Measurements from ENCODE around the gene FNDC3B.

The FNDC3B gene

DNA sequence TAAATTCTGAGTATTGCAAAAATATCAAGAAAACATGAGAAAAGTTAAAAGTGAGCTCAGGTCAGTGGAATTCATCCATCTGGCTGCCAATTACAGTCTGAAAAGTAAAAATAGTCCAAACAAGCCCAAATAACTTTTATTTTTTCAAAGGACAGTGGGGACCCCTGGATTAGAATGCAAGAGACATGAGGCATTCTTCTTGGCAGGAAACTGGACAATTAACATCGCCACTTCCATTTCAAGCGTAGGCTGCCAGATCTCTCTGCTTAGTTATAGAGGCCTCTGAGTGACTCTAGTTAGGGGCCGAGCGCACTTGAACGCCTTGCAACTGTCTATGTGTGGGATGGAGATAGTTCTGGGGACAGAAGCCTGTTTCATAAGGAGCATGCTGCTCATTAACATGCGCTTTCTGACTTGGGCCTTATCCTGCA lies 219.7 kb downstream of the FNDC3B start:
- no peak for DNase-seq (ENCODE audit: low read depth in 3 of 3)

DNA sequence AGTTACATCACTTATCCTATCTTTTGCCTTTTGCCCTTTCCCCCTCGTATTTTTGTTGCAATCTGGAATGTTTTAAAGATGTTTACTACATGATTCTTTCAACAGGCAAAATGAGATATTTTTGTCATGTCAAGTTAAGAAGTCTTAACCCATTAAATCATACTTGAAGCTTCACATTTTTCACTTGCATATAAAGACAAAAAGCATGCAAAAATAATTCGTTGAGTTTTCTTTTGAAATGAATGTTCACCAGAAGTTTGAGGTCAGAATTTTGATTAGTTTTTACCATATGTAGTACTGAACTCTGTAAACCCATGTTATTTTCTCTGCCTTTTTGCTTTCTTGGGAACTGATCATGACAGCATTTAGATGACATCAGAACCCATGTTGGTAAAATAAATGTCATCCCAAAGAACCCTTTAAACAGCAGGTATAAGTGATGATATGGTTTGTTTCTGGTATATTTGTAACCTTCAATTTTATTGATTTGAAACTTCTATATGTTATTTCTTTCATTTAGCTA lies 220.4 kb downstream of the FNDC3B start:
- no peak for DNase-seq (ENCODE audit: low read depth in 3 of 3)

DNA sequence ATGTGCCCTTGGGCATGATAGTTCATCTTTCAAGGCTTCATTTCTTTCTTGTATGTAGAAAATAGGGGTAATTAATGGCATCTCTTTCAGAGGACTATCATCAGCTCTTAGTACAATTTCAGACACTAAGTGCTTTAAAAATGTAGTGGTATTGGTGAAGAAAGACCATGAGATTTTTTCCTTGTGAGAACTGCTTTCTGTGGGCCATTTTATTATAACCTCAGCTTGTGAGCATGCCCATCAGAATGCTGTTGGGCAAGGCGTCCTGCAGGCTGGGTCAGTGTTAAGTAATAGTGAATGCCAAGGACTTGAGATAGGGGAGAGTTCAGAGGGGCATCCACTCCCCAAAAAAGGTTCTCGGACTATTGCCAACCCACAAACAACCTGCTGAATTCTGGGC lies 221.0 kb downstream of the FNDC3B start:
- no peak for DNase-seq (ENCODE audit: low read depth in 3 of 3)

DNA sequence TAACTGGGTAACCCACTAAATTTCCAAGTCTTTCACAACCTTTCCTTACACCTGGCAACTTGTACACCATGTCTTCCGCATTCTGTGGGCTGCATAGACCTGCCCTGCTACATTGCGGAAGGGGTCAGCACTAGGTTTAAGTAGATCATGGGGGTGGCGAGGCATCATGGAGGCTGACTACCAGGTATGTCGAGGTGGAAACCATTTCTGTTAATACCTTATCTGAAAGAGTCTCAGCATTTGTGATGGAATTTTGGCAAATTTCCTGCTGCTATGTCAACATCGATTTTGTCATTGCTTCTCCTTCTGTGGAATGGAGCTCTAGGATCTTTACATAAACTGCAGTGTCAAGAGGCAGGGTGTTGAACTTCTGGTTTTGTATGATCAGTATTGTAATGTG lies 221.7 kb downstream of the FNDC3B start:
- DNase-seq (ENCODE audit: low read depth in 3 of 3), result no peak

DNA sequence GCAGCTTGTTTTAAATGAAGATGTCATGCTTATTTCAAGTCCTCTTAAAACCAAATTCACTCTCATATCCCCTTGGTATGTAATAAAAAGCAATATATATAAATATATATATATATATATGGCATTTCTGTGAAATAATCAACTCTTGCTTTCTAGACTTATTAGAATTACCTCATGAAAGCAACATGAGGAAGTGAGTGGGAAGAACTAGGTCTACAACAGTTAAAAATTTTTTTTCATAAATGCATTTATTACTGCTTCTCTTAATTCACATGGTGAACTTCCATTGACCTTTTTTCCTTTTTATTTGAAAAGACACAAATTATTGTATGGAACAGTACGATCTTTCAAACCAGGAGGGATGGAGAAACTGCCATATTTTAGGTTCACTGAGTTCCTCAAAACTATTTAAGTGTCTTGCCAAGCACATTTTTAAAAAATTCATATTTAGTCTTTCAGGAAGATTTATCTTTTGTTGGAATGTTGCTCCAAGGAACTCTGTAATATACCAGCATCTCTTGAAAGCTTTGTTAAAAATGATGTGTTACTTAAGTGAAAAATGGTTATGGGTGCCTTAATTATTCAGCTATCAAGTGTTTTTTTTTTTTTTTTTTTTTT lies 223.7 kb downstream of the FNDC3B start:
- DNase-seq (ENCODE audit: low read depth in 3 of 3), result no peak

DNA sequence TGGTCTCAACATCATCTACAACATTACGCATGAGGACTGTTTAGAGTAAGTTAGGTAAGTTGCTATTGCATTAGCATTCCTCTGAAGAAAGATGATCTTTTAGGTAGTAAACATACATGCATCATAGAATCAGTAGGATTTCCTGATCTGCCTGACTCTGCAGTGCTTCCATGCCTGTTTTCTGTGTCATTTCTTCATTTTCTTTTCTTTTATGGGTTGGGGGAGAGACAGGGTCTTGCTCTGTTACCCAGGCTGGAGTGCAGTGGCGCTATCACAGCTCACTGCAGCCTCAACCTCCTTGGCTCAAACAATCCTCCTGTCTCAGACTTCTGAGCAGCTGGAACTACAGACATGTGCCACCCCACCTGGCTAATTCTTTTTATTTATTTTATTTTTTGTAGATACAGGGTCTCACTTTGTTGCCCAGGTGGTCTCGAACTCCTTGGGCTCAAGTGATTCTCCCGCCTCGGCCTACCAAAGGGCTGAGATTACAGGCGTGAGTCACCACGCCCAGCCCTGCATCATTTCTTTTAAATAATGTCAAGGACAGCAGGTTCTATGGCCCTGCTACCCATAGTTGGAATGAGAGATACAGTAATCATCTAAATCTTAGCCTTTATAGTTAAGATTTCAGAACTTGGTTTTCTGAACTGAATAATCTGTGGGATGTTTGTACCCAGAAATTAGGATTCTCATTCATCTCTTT lies 224.6 kb downstream of the FNDC3B start:
- no peak for DNase-seq (ENCODE audit: low read depth in 3 of 3)

DNA sequence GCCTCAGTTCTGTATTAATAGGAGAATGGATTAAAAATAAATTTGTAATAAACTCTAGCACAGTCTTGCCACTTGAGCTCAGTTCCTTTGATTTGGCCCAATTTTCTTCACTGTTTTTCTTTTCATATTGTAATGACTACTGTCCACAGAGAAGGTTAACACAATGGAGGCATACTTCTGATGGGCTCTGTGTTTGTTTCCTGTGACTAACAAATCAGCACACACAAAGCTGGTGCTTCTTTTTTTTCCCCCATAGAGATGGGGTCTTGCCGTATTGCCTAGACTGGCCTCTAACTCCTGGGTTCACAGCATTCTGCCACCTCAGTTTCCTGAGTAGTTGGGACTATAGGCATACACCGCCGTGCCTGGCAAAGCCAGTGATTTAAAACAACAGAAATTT lies 226.7 kb downstream of the FNDC3B start:
- DNase-seq (ENCODE audit: low read depth in 3 of 3), result no peak

DNA sequence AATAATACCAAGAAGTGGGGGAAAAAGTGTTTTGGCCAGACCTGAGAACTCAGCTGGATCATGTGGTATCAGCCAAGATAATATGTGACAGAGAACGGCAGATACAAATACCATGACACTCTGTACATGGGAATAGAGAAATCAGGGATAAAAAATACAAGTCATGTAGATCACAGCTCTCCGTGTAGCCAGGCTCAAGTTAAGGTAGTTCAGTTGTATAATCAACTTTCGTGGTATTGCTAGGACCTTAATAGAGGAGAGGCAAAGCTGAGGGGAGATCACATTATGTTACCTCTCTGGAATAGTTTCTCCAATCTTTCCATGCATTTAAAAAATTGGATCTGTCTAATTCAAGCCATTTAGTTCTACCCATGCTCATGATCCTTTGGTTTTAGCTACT lies 229.0 kb downstream of the FNDC3B start:
- no peak for DNase-seq (ENCODE audit: low read depth in 3 of 3)

DNA sequence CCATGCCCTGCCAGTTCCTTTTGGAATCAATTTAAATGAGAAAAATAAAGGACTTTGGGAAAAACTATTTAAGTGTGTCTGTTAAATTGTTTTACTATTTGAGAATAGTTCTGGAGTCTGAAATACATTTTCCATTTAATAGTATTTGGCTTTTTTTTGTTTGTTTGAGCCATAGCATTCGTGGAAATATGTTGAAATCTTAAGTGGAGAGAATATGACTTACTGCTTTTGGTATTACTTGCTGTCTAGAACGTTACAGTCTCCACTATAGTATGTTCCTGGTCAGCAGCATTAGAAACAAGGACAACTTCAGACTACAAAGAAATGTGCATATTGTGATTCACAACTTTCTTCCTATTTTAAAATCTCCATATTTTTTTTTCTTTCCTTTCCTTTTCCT lies 229.5 kb downstream of the FNDC3B start:
- no peak for DNase-seq (ENCODE audit: low read depth in 3 of 3)

DNA sequence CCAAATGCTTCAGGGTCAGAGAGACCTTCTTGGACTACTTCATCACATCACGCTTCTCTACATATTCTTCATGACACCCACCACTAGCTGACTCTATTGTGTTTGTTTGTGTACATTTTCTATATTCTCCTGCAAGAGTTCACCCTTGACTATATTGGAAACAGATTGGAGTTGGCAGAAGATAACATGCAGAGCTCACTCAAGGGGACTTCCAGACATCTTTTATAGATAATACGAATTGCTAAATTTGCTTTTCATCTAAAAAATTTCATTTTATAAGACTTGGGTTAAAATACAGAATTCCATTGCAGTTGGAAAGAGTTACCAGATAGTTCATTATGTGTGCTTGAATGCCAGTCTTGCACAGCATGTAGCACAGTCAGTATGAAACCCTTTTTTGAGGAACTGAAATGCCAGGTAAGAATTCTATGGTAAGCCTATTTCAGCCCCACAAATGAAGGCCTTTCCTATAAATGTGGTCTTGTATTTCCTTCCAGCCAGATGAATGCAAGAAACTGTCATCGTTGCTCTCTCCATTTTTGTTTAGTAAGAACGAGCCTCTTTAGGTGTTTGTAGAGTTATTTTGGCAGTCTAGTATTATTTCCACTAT lies 231.3 kb downstream of the FNDC3B start:
- no peak for DNase-seq (ENCODE audit: low read depth in 3 of 3)

DNA sequence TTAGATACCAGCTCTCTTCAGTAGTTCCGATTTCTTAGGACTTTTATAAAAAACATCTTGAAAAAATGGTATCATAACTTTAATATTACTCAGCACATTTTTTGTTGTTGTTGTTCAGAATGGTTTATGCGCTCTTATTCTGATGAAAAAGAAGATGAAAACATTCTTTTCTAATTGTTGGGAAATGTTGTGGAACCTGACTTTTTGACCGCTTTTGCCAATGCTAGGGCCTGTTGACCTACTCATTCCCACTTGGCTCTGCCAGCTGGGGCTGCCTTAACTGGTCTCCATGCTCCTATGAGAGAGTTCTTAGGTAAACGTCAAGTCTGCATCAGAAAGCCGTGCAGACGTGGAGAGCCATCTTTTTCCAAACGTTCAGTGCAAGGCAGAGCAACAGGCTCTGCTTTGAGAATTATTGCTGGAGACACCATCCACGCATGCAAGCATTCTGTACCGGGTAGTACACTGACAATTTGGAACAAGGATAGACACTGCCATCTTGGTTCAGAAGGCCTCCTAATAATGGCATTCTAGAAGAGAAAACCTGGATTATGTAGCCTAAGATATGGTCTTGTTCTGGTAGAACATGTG lies 232.1 kb downstream of the FNDC3B start:
- no peak for DNase-seq (ENCODE audit: low read depth in 3 of 3)

DNA sequence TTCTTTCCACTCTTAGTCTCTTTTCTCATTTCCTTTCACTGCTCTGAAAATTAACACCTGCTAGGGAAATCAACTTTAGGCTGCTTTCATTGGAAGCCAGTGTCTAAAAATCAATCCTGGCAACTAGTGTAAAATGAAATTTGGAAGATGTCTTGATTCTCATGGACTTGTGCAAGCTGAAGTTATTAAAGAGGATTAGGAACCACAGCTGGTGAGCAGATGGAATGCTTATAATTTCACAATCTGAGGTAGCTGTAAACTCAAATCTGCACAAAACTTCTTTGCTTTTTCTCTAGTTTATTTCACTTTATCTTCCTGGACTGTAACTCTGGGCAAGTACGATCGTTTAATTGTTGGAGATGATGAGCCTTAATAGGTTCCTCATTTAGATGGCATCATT lies 233.3 kb downstream of the FNDC3B start:
- DNase-seq (ENCODE audit: low read depth in 3 of 3), result no peak

DNA sequence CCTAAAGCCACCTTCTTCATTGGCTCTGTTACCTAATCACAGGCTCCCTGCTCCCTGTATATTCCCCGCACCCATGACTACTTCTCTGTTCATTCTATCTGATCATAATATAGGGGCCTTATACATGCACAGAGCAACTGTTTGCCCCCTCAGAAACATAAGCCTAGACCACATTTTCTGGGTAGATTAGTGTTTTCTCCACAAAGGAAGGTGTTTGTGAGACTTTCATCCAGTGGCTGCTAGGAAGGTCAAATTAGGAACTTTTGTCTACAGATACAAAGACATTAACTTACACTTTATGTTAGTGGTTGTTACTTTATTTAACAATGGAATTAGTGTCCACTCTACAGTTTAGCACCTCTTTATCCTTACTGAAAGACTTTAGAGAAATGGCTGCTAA lies 234.0 kb downstream of the FNDC3B start:
- no peak for DNase-seq (ENCODE audit: low read depth in 3 of 3)

DNA sequence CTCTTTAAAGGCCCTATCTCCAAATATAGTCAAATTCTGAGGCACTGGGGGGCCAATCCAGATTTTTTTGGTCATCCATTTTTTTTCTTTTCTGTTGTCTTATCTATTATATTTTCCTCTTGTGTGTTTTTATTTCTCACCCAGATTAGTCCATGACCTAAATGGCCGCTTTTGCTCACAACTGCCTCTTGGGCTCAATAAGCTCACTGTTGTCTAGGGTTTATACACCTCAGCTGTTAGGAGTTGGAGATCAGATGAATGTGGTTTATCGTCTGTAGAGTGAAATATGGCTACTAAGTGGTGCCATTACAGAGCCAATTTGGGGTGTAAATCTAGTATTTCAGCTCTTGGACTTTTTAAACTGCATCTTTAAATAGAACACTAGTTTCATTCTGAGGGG lies 235.5 kb downstream of the FNDC3B start:
- DNase-seq (ENCODE audit: low read depth in 3 of 3), result no peak

DNA sequence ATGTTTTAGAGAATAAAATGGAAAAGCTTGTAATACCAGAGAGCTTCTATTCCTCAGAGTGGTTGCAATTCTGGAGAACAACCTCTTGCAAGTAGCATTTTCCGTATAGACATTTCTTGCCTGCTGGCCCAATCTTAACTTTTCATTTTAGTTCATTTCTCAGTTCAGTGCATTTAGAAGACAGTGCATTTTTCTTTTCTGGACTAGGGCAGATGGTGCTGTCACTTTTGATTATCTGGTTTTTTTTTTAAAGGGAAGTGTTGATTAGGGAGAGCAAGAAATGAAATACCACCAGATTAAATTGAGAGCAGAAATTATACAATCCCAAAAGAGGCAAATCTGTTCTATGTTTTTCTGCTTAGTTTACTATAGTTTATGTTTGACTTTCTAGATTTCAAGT lies 236.2 kb downstream of the FNDC3B start:
- DNase-seq (ENCODE audit: low read depth in 3 of 3), result no peak

DNA sequence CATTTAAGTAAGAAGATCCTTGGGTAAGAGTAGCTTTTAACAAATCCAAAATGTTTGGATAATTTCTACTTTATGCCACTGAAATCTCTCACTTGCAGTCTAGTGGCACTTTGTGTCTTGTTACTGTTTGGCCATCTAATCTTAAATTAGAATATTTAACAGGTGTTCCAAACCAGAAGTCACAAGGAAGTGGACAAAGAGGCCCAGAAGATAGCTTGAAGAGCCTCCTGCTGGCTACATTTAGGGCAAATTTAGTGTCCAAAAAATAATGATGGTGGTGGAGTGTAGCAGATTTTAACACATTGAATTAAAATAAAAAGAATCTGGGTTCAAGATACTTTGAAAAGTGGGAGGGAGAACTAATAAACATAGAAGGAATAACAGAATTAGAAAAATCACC lies 236.7 kb downstream of the FNDC3B start:
- DNase-seq (ENCODE audit: low read depth in 3 of 3), result no peak

DNA sequence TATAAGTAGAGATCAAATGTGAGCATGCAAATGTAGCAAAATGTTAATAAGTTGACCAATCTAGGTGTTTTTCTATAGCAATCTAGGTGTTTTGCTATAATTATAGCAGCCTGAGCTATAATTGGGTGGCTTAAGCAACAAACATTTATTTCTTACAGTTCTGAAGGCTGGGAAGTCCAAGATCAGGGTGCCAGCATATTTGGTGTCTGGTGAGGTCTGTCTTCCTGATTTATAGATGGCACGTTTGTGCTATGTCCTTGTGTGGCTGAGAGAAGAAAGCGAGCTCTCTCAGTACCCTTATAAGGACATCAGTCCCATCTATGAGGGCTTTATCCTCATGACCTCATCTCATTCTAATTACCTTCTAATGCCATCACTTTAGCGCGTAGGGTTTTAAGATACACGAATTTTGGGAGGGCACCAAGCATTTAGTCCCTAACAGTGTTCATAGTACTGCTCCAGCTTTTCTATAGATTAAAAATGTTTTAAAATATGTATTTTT lies 237.8 kb downstream of the FNDC3B start:
- no peak for DNase-seq (ENCODE audit: low read depth in 3 of 3)

DNA sequence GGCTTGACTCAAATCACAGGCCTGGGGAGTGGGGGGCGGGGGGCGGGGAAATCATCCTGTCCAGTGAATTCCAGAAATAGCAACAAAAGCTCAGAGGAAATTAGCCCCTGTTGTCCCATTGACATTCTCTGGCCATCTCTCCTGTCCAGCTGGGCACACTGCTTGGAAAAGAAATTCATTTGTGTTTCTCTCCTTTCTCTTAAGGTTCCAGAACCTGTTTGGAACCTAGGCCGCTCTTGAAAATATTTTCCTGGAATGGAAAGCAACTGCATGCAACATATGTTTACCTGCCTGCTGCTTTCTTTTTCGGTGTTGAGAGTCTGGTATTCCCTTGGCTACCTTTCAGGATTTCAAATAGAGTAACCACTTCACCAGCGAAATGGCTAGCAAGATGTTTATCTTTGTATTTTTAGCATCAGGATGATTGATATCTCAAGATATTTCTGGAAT lies 239.8 kb downstream of the FNDC3B start:
- no peak for DNase-seq (ENCODE audit: low read depth in 3 of 3)

DNA sequence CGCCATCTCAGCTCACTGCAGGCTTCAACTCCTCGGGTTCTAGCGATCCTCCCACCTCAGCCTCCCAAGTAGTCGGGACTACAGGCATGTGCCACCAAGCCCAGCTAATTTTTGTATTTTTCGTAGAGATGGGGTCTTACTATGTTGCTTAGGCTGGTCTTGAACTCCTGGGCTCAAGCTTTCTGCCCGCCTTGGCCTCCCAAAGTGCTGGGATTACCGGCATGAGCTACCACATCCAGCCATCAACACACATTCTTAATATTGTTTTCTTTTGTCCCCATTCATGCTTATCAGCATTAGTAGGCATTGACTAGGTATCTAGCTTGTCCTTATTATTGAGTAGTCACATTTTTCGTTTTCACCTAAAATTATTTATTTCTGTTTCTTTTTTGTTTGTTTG lies 240.6 kb downstream of the FNDC3B start:
- DNase-seq (ENCODE audit: low read depth in 3 of 3), result no peak

DNA sequence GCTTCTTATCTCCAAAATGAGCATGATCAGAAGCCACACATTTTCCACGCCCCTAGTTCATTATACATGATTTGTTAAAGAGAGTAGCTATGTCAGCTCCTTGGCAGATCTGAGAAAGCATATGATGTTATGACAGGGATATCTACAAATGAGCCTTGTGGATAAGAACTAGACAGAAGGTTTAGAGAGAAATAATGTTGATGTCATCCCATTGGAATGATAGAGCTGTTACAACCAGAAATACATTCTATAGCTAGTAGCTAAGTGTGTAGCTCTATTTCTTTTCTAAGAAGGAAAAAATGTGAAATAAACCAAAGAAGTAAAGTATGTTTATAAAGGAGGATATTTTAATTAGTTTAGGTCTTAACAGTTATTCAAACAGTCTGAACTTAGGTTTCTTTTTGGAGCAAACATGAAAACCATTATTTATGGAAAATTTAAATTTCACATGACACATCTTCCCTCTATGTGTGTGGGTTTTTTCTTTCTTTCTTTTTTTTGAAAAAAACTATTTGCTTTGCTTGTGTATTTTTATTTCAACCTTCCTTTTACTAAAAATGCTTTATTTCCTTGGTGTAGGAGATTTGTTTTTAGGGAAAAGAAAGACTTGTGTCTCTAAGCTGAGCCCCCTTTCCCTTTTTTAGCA lies 241.2 kb downstream of the FNDC3B start:
- no peak for DNase-seq (ENCODE audit: low read depth in 3 of 3)

DNA sequence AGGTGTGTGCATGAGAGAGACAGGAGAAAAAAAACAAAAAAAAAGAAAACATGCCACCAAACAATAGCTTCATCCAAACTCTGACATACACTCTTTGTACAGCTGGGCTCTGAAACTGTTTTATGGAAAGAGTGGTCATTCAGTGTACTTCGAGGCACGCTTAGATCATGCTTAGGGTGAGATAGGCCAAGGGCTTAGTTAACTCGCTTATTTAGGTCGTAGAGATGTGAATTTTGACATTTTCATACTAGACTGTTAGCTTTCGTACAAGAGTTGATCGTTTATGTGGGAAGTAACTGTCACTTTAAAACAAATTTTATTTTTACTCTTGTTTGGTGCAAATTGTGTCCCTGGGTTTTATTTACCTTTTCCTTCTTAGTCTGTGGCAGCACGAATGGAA lies 242.5 kb downstream of the FNDC3B start:
- no peak for DNase-seq (ENCODE audit: low read depth in 3 of 3)

DNA sequence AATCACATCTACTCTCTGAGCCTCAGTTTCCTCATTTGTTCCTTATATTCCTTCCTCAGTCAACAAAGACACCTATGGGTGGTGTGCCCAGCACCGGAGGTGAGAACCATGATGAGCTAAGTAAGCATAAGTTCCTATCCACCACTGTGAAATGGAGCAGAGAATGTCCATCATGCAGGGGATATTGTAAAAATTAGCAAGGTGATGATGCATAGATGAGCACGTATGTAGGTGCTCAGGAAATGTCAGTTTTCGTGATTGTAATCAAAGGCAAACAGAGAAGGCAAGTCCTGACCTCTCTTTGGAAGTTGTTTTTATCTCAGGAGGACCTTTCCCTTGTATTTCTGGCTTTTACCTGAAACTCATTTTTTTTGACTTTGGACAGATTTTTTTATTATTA lies 243.5 kb downstream of the FNDC3B start:
- no peak for DNase-seq (ENCODE audit: low read depth in 3 of 3)

Data from stimulated activated CD4-positive, alpha-beta T cell treated with anti-CD3 and anti-CD28 coated beads, TNF-alpha, amount 100 ng/mL, for 4 hours (primary cell).